IMR-90 (cell line): Measurements from ENCODE around the gene DOHH. TPM values are rescaled to one million over a fixed set of nuclear protein-coding genes. Genes with fewer than 3 reads are reported as not detected.

Source experiments
- ATAC-seq: fragments of 200-7000 bp; cut with Tn5 transposase; 2 replicates; pipeline ENCODE4 v1.9.1; 2020; ENCODE audit warnings: low read depth, mild to moderate bottlenecking, moderate library complexity
- BruUV-seq: library from RNA; stranded (reverse); fragments of 400-500 nt; replicated peaks from 2 replicates; lab custom pipeline; 2021; lab: Mats Ljungman, UMichigan
- CTCF ChIA-PET: fragments of 300-600 bp; formaldehyde crosslinking; extraction: SDS; loops from one replicate; lab custom pipeline; 2021; ENCODE audit warnings: antibody characterized with exemption; lab: Yijun Ruan, JAX
- POLR2A ChIA-PET: fragments of 300-600 bp; sonication (Branson Sonifier 250); formaldehyde crosslinking; loops from one replicate; lab custom pipeline; 2022; ENCODE audit warnings: antibody characterized with exemption; ENCODE audit not compliant: unreplicated experiment; lab: Charles Lee
- DNase-seq: peaks from one replicate; pipeline ENCODE4 v3.0.0; 2013
- H2AFZ ChIP-seq: replicated peaks from 2 replicates; pipeline ENCODE3; 2013; ENCODE audit warnings: low read length, mild to moderate bottlenecking; ENCODE audit not compliant: poor library complexity
- H2AK5ac ChIP-seq: 2 replicates; pipeline ENCODE4 v1.6.1; 2013; ENCODE audit warnings: low read depth, low read length, inconsistent platforms
- H2AK9ac ChIP-seq: replicated peaks from 2 replicates; pipeline ENCODE3; 2013; ENCODE audit warnings: mild to moderate bottlenecking, low read depth, low read length, moderate library complexity; ENCODE audit not compliant: poor library complexity
- H2BK120ac ChIP-seq: 2 replicates; pipeline ENCODE4 v1.6.1; 2013; ENCODE audit warnings: low read depth, low read length, inconsistent platforms
- H2BK15ac ChIP-seq: 3 replicates; pipeline ENCODE4 v1.6.1; 2013; ENCODE audit warnings: low read depth, low read length, inconsistent platforms
- H2BK20ac ChIP-seq: 2 replicates; pipeline ENCODE4 v1.6.1; 2013; ENCODE audit warnings: low read depth, mild to moderate bottlenecking, inconsistent platforms, low read length, moderate library complexity
- H2BK5ac ChIP-seq: 2 replicates; pipeline ENCODE4 v1.6.1; 2013; ENCODE audit warnings: mild to moderate bottlenecking, low read depth, low read length, inconsistent platforms; ENCODE audit not compliant: poor library complexity, severe bottlenecking
- H3K14ac ChIP-seq: replicated peaks from 2 replicates; pipeline ENCODE4 v1.6.1; 2013; ENCODE audit warnings: low read depth, low read length, inconsistent platforms
- H3K18ac ChIP-seq: 2 replicates; pipeline ENCODE4 v1.6.1; 2013; ENCODE audit warnings: low read depth, low read length, control low read depth
- H3K23ac ChIP-seq: 2 replicates; pipeline ENCODE4 v1.6.1; 2013; ENCODE audit warnings: low read depth, low read length, inconsistent platforms
- H3K27ac ChIP-seq: 2 replicates; pipeline ENCODE4 v1.5.1; 2013; ENCODE audit warnings: mild to moderate bottlenecking, control low read depth, low read length; ENCODE audit not compliant: insufficient read depth
- H3K27me3 ChIP-seq: 2 replicates; pipeline ENCODE4 v1.6.1; 2013; ENCODE audit warnings: low read length; ENCODE audit not compliant: control insufficient read depth, insufficient read depth
- H3K36me3 ChIP-seq: 2 replicates; pipeline ENCODE4 v1.6.1; 2013; ENCODE audit warnings: low read length, mixed read lengths; ENCODE audit not compliant: control insufficient read depth, insufficient read depth
- H3K4ac ChIP-seq: 2 replicates; pipeline ENCODE4 v1.6.1; 2013; ENCODE audit warnings: low read depth, low read length, inconsistent platforms
- H3K4me1 ChIP-seq: 2 replicates; pipeline ENCODE4 v1.6.1; 2013; ENCODE audit warnings: low read length, mixed read lengths; ENCODE audit not compliant: control insufficient read depth, insufficient read depth
- H3K4me2 ChIP-seq: 2 replicates; pipeline ENCODE4 v1.6.1; 2013; ENCODE audit warnings: low read depth, mild to moderate bottlenecking, control low read depth, low read length, moderate library complexity
- H3K4me3 ChIP-seq: 2 replicates; pipeline ENCODE4 v1.5.1; 2013; ENCODE audit warnings: low read depth, mild to moderate bottlenecking, control low read depth, low read length, moderate library complexity; ENCODE audit not compliant: insufficient read depth
- H3K56ac ChIP-seq: 2 replicates; pipeline ENCODE4 v1.6.1; 2013; ENCODE audit warnings: low read length, inconsistent platforms; ENCODE audit not compliant: insufficient read depth; ENCODE audit errors: extremely low read depth
- H3K79me1 ChIP-seq, 2 experiments: 2 replicates each; pipeline ENCODE4 v1.6.1; 2013; ENCODE audit warnings: low read length in 2 of 2, inconsistent platforms in 1 of 2, low read depth in 1 of 2
- H3K9ac ChIP-seq: 2 replicates; pipeline ENCODE4 v1.6.1; 2013; ENCODE audit warnings: low read depth, low read length, control low read depth
- H3K9me1 ChIP-seq: 2 replicates; pipeline ENCODE4 v1.6.1; 2013; ENCODE audit warnings: low read length, inconsistent platforms; ENCODE audit not compliant: insufficient read depth
- H3K9me3 ChIP-seq: 2 replicates; pipeline ENCODE4 v1.6.1; 2013; ENCODE audit warnings: low read length; ENCODE audit not compliant: control insufficient read depth, insufficient read depth
- H4K20me1 ChIP-seq: 2 replicates; pipeline ENCODE4 v1.6.1; 2013; ENCODE audit warnings: low read length, inconsistent platforms; ENCODE audit not compliant: insufficient read depth
- H4K5ac ChIP-seq: 2 replicates; pipeline ENCODE4 v1.6.1; 2013; ENCODE audit warnings: mild to moderate bottlenecking, low read depth, low read length, control low read depth
- H4K8ac ChIP-seq, 2 experiments: 2 replicates each; pipeline ENCODE4 v1.6.1; 2013; ENCODE audit warnings: low read depth in 2 of 2, low read length in 2 of 2, control low read depth in 1 of 2, inconsistent platforms in 1 of 2
- H4K91ac ChIP-seq: 2 replicates; pipeline ENCODE4 v1.6.1; 2013; ENCODE audit warnings: low read depth, low read length, inconsistent platforms; ENCODE audit not compliant: insufficient read depth
- BHLHE40 ChIP-seq: fragments of 150-350 bp; IDR thresholded peaks from 2 replicates; pipeline ENCODE4 v1.6.1; 2016; ENCODE audit warnings: mild to moderate bottlenecking, low read depth, low read length
- CEBPB ChIP-seq: IDR thresholded peaks from 2 replicates; pipeline ENCODE4 v1.6.1; 2012; ENCODE audit warnings: low read depth, low read length, improper control_type of control experiment
- CHD1 ChIP-seq: IDR thresholded peaks from 2 replicates; pipeline ENCODE4 v1.6.1; 2012; ENCODE audit warnings: low read depth, low read length, improper control_type of control experiment
- ELK1 ChIP-seq: fragments of 150-350 bp; IDR thresholded peaks from 2 replicates; pipeline ENCODE4 v1.6.1; 2016; ENCODE audit warnings: low read depth, mild to moderate bottlenecking, low read length, moderate library complexity, borderline replicate concordance
- MAFK ChIP-seq: IDR thresholded peaks from 2 replicates; pipeline ENCODE4 v1.6.1; 2012; ENCODE audit warnings: low read depth, low read length, improper control_type of control experiment
- MXI1 ChIP-seq: IDR thresholded peaks from 2 replicates; pipeline ENCODE4 v1.6.1; 2012; ENCODE audit warnings: low read depth, mild to moderate bottlenecking, low read length, moderate library complexity, borderline replicate concordance
- NFE2L2 ChIP-seq: fragments of 150-350 bp; IDR thresholded peaks from 2 replicates; pipeline ENCODE4 v1.6.1; 2016; ENCODE audit warnings: low read depth, mild to moderate bottlenecking, low read length
- POLR2A ChIP-seq: IDR thresholded peaks from 2 replicates; pipeline ENCODE4 v1.6.1; 2012; ENCODE audit warnings: mild to moderate bottlenecking, low read depth, low read length
- RAD21 ChIP-seq: IDR thresholded peaks from 2 replicates; pipeline ENCODE4 v1.6.1; 2012; ENCODE audit warnings: low read length, improper control_type of control experiment
- RCOR1 ChIP-seq: IDR thresholded peaks from 2 replicates; pipeline ENCODE4 v1.6.1; 2012; ENCODE audit warnings: mild to moderate bottlenecking, low read length, improper control_type of control experiment; ENCODE audit not compliant: insufficient replicate concordance
- RFX5 ChIP-seq: IDR thresholded peaks from 2 replicates; pipeline ENCODE4 v1.8.0; 2012; ENCODE audit warnings: low read depth, mild to moderate bottlenecking, low read length, moderate library complexity
- SMC3 ChIP-seq: fragments of 150-350 bp; IDR thresholded peaks from 2 replicates; pipeline ENCODE4 v1.6.1; 2016; ENCODE audit warnings: low read depth, mild to moderate bottlenecking, antibody characterized with exemption, low read length, moderate library complexity
- WGBS, 2 experiments: methylation state at CpG; one replicate each; pipeline versions ENCODE4 v1.1.5 to v1.1.7; 2013; ENCODE audit warnings: missing lambda C conversion rate in 2 of 2; ENCODE audit not compliant: insufficient read length in 1 of 2; ENCODE audit errors: extremely low coverage in 2 of 2; 5-methylcytosine and 5-hydroxymethylcytosine counted together
- dilution Hi-C: fragments of 300-500 bp; cut with HindIII; formaldehyde crosslinking; loops from one replicate; pipeline ENCODE4 v1.14.3; 2018; ENCODE audit warnings: low sequenced_read_pairs; ENCODE audit not compliant: unreplicated experiment
- in situ Hi-C: fragments of 300-500 bp; cut with MboI; formaldehyde crosslinking; loops from 3 replicates; pipeline ENCODE4 v1.14.3; 2019; ENCODE audit warnings: low sequenced_read_pairs, inconsistent platforms, mixed read lengths
- intact Hi-C: fragments of 100-400 bp; cut with micrococcal nuclease; formaldehyde crosslinking; loops from 2 replicates; pipeline ENCODE4 v1.10.0; 2022
- polyA plus RNA-seq, 3 experiments: library from polyadenylated mRNA; depleted of rRNA; stranded (reverse); fragments of >200 nt; gene quantifications; 2 replicates each; pipeline ENCODE4 v1.2.3, GENCODE V29; 2012; ENCODE audit warnings: low replicate concordance in 1 of 3
- total RNA-seq: library from RNA; depleted of rRNA; stranded (reverse); fragments of >200 nt; gene quantifications from 2 replicates; pipeline ENCODE4 v1.2.3, GENCODE V29; 2012
- TF ChIP-seq, protein P1 (sequence below): fragments of 150-350 bp; IDR thresholded peaks from 2 replicates; pipeline ENCODE4 v1.6.1; 2017; ENCODE audit warnings: mild to moderate bottlenecking, antibody characterized with exemption, low read length, low read depth
- TF ChIP-seq, protein P2 (sequence below): conservative IDR thresholded peaks from 2 replicates; pipeline ENCODE4 v1.5.1; 2012; ENCODE audit warnings: mild to moderate bottlenecking, low read depth, low read length, improper control_type of control experiment

DOHH gene
- total and polyA plus RNA-seq, 2 of the 4 experiments (the other 2 are of a cell fraction) = 3.2 to 9.2 TPM

GRCh38 chr19:3478409-3479176 lies 21.9 kb downstream of the DOHH start:
- H2AK9ac ChIP-seq = no peak overlapping the region
- H3K27me3 ChIP-seq = peaks cover 43% of the 10 kb centered on the region
- in situ Hi-C loops = loop anchor here (25.0 kb wide), 1 partner anchor 516 kb away; no protein-coding TSS in a partner anchor
- DNase-seq = no peak
- H3K56ac ChIP-seq = no peak overlapping the region
- no peak overlapping the region for H4K5ac ChIP-seq
- H4K20me1 ChIP-seq = no peaks in the 10 kb centered on the region
- H3K9me1 ChIP-seq = no peaks in the 10 kb centered on the region
- 0 out of 2 replicates have a peak overlapping the region, but pooled peaks have one; percentile 40 for H3K4me2 ChIP-seq
- peak overlapping the region; percentile 63 for H2AFZ ChIP-seq
- no peaks in the 10 kb centered on the region; the same call in 1 of the 2 replicates for H3K9me3 ChIP-seq
- no peak overlapping the region for H2BK20ac ChIP-seq
- dilution Hi-C loops = no loop called here
- H3K23ac ChIP-seq = no peak overlapping the region
- H3K36me3 ChIP-seq = no peaks in the 10 kb centered on the region
- H3K4ac ChIP-seq = no peak overlapping the region
- no peaks in the 10 kb centered on the region for H3K79me1 ChIP-seq
- H2BK5ac ChIP-seq = no peak overlapping the region
- ATAC-seq = no peak
- no peak overlapping the region for H3K14ac ChIP-seq
- H4K91ac ChIP-seq = no peak overlapping the region
- WGBS, 2 experiments = no CpG with 5 or more reads among the region's 27 CpGs
- BruUV-seq = no TSS peak
- no peak overlapping the region for H3K27ac ChIP-seq
- intact Hi-C loops = no loop called here
- no peak overlapping the region for H2BK120ac ChIP-seq
- POLR2A ChIA-PET = no interaction called here
- H3K4me1 ChIP-seq = no peaks in the 10 kb centered on the region
- H2AK5ac ChIP-seq = no peak overlapping the region
- H2BK15ac ChIP-seq = no peak overlapping the region
- CTCF ChIA-PET = no interaction called here
- no peak overlapping the region for H3K18ac ChIP-seq
- no peak overlapping the region for H3K4me3 ChIP-seq
- no peak overlapping the region for H4K8ac ChIP-seq
- TF ChIP-seq CEBPB = no peak
- no peak for TF ChIP-seq MAFK
- no peak for TF ChIP-seq RFX5
- TF ChIP-seq RAD21 = no peak
- TF ChIP-seq NFE2L2 = no peak
- TF ChIP-seq POLR2A = no peak
- TF ChIP-seq CHD1 = no peak
- TF ChIP-seq, protein P1, sequence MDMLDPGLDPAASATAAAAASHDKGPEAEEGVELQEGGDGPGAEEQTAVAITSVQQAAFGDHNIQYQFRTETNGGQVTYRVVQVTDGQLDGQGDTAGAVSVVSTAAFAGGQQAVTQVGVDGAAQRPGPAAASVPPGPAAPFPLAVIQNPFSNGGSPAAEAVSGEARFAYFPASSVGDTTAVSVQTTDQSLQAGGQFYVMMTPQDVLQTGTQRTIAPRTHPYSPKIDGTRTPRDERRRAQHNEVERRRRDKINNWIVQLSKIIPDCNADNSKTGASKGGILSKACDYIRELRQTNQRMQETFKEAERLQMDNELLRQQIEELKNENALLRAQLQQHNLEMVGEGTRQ = no peak
- TF ChIP-seq MXI1 = no peak
- TF ChIP-seq SMC3 = no peak
- no peak for TF ChIP-seq RCOR1
- TF ChIP-seq, protein P2, sequence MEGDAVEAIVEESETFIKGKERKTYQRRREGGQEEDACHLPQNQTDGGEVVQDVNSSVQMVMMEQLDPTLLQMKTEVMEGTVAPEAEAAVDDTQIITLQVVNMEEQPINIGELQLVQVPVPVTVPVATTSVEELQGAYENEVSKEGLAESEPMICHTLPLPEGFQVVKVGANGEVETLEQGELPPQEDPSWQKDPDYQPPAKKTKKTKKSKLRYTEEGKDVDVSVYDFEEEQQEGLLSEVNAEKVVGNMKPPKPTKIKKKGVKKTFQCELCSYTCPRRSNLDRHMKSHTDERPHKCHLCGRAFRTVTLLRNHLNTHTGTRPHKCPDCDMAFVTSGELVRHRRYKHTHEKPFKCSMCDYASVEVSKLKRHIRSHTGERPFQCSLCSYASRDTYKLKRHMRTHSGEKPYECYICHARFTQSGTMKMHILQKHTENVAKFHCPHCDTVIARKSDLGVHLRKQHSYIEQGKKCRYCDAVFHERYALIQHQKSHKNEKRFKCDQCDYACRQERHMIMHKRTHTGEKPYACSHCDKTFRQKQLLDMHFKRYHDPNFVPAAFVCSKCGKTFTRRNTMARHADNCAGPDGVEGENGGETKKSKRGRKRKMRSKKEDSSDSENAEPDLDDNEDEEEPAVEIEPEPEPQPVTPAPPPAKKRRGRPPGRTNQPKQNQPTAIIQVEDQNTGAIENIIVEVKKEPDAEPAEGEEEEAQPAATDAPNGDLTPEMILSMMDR = no peak
- no peak for TF ChIP-seq ELK1
- no peak for TF ChIP-seq BHLHE40
- no peak overlapping the region for H3K9ac ChIP-seq
